Amniotic epithelial cell (primary cell): ENCODE measurements around the gene LINS1.

Experiments used
- DNase-seq: peaks from one replicate; pipeline ENCODE4 v3.0.0-alpha.2; 2010; ENCODE audit warnings: low read depth

LINS1 gene, protein sequence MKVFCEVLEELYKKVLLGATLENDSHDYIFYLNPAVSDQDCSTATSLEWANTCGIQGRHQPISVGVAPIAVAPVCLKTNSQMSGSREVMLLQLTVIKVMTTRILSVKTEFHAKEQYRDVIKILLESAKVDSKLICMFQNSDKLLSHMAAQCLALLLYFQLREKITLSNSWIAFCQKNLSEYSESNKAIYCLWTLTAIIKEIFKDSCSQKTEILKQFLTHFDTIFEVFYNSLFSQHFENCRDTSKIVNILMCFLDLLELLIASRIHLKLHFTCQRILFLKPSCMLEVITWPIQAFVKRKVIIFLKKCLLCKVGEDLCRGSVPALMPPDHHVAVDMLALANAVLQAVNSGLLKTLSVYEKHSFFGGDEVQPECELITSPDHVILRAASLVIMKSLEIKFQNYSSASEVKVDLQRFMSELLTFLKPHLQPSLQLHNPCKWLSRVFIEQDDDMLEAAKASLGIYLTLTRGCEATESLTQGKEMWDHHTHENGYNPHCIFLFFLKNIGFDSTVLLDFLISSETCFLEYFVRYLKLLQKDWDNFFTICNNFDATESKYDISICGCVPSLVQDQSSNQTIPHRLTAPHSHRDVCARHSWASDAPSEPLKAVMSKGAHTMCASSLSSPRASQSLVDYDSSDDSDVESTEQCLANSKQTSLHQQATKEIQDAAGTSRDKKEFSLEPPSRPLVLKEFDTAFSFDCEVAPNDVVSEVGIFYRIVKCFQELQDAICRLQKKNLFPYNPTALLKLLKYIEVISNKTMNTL

DNA sequence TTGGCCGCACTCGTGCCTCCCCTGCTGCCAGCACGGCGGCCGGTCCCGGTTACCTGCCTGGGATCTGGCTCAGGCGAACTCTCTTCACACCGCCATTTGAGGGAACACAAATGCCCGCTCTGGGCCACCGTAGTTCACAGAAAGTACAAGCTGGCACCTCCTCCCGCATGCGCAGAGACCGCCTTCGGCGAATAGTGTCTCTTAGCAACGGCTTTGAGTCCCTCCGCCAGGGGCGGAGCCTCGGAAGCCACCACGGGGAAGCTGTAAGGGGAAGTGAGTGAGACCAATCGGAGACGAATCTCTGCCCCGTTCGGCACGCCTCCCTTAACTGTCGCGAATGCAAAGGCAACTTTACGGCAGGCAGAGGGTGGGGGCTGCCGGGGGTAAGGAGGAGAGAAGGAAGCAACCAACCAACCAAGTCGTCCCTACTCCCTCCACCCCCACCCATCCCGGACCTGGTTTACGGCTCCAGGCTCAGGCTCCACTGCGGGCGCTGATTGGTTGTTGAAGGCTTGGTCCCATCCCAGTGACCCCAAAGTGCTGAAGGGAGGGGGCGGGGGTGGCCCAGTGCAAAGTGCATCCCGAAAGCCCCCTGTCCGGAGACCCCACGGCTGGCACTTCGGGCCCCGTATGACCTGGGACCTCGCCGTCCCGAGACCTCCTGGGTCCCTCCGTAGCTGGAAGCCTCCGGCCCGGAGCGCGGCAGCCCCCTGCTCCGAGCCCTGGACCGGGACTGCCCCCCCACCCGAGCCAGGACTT is at the start of gene LINS1, which contains the start of gene ASB7:
TSS of gene LINS1 (minus strand) at position 121 of the 759 bp plus-strand sequence. CDS start 21,342 bp downstream, outside the sequence.
TSS of gene ASB7 (plus strand) at position 526 of the 759 bp plus-strand sequence. CDS start 9,628 bp downstream, outside the sequence.
- peak; percentile 100 for DNase-seq

DNA sequence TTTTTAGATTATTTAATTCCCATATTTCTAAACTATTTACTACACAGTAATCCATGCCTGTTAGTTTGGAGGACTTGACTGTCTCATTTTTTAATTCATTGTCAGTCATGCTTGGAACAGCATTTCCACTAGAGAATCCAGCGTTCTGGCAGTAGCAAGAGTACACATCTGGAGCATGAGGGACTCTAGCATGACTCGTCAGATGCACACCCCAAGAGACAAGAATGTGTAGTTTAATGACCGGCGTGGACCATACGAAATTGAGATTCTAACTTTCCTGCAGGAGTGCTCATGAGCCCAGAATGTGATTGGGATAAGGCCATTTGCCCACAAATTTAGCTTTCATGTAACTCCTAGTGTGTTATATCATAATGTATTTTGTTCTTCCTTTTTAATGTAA is 49.3 kb upstream of the LINS1 start:
- DNase-seq, result no peak

- DNase-seq, result no peak
Measured at GRCh38 chr15:100650685-100651084, 48.7 kb upstream of the LINS1 start.

DNA sequence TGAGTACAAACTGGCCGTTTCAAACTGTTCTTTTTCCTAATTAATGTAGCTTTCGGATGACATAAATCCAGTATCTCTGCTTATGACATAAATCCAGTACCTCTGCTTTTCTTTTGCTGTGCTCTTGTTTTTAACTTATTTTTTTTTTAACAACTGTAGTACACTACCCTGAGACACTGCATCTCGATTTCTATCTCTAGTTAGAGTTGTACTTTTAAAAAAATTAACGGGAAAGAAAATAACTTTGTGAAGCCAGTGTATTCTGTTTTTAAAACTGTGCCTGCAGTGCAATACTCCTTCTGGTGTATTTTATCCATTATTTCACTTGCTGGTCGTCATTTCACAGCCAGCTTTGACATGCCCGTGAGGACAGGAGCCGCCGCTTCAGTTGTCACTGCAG is 47.0 kb upstream of the LINS1 start:
- DNase-seq, result no peak

GRCh38 chr15:100645671-100646070 is 43.7 kb upstream of the LINS1 start:
- no peak for DNase-seq

- DNase-seq, result no peak
Measured at GRCh38 chr15:100642950-100643338, 41.0 kb upstream of the LINS1 start.

DNA sequence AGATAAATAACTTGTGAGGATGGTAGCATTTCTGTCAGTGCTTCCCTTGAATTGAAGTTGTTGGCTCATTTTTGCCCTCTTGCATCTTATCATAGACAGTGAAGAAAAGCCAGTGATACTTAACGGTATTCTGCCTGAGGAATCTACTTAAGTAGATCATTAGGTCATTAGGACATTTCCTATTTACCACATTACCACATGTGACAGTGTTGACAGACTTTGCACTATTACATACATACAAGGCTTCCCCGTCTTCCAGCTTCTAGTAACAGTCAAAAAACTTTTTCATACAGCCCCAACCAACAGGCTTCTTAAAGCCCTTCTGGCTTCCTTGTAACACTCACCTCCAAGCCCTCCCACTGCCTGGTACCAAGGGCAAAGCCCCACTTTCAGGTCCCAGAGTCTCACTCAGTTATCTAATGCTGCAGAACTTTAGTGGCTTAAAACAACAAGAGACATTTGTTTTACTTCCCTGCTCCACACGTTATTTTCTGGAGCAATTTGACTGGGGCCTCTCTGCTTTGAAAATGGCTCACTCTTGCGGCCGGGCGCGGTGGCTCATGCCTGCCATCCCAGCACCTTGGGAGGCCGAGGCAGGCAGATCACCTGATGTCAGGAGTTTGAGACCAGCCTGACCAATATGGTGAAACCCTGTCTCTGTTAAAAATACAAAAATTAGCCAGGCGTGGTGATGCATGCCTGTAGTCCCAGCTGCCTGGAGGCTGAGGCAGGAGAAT is 40.4 kb upstream of the LINS1 start:
- DNase-seq, result peak; percentile 34

DNA sequence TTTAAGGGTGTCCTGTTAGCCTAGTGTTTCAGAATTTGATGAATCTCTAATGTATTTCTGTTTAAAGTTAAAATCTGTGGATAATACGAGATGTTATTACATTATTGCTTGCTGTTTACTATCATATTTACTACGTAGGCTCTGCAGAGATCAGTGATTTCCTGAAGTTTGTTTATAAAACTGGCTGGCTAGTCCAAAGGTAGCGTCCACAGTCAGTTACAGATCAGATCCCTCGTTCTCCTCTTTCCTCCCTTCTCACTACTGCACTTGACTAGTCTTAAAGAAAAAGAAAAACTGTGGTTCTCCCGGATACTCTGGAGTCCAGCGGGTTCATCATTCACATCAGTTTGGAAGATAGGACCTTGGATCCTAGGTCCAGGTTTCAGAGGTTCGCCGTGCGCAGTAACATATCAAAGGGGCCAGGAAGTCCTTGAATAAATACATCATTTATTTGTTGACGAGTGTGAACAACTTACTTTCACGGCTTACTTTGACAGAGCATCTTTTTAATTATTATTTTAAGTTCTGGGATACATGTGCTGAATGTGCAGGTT is 36.3 kb upstream of the LINS1 start:
- DNase-seq, result no peak

GRCh38 chr15:100635406-100636071 is 33.6 kb upstream of the LINS1 start:
- no peak for DNase-seq

DNA sequence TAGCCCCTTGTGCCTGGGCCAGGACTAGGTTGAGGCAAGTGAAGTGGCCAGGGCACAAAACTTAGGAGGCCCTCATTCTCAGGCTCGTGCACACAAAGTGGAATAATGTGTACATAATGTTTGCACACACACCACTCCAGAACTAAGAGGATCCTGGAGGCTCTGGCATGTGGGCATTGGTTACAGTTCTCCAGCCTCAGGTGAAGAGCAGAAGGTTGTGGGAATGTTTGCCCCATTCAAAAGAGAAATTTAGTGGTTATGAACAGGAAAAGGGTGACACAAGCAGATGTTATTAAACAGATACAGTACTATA is 31.7 kb upstream of the LINS1 start:
- DNase-seq, result no peak

DNA sequence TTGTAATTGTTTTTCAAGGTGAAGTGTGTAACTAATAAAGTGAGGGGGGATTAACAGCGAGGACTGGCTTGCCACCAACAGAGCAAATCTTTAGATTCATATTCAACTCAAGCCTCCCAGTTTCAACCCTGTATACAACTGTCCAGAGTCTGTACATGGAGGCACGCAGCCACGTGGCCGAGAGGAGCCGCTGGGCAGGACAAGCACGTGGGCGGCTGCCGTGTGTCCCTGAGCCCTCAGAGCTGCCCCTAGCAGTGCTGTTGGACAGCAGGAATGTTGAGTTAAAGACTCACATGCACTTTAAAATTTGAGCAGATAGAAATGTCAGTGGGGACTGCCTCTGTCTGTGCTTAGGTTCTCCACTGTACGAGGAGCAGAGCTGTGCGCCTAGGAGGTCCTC is 29.8 kb upstream of the LINS1 start:
- no peak for DNase-seq

GRCh38 chr15:100628746-100629145 is 26.8 kb upstream of the LINS1 start:
- peak; percentile 90 for DNase-seq

GRCh38 chr15:100627789-100628395 is 25.9 kb upstream of the LINS1 start:
- peak; percentile 80 for DNase-seq

- peak; percentile 87 for DNase-seq
Measured at GRCh38 chr15:100623301-100623700, 21.3 kb upstream of the LINS1 start.

- DNase-seq, result no peak
Measured at GRCh38 chr15:100616700-100617099, 14.7 kb upstream of the LINS1 start.

GRCh38 chr15:100615801-100616200 is 13.8 kb upstream of the LINS1 start:
- DNase-seq, result no peak

DNA sequence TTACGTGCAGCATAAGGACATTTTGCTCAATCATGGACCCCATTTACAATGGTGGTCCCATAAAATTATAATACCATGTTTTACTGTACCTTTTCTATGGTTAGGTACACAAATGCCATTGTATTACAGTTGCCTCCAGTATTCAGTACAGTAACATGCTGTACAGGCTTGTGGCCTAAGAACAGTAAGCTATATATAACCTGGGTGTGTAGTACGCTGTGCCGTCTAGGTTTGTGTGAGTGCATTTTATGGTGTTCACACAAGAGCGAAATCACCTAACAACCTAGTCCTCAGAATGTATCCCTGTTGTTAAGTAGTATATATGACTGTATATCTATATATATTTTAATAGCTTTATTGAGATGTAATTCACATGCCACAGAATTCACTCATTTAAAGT is 12.9 kb upstream of the LINS1 start:
- no peak for DNase-seq

- DNase-seq, result no peak
Measured at GRCh38 chr15:100614336-100614735, 12.4 kb upstream of the LINS1 start.

- no peak for DNase-seq
Measured at GRCh38 chr15:100613208-100613607, 11.2 kb upstream of the LINS1 start.

DNA sequence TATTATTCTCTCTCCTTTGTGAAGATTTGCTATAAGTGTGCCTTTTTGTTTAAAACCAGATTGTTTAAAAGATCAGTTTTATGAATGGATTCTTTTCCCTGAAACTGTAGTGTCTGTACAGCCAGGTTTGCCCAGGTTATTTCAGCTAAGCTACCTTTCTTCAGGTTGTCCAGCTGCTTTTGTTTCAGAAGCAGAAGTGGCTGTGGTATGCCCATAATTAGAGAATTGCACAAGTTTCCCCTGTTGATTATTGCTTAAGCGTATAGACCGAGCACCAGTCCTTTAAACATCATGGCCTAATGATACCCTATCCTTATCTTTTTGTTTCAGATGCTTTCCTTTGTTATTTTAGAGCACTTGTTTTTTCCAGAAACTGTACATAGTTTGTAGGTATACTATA is 10.6 kb upstream of the LINS1 start:
- no peak for DNase-seq
